Prostate gland (tissue), 2 donors: Measurements from ENCODE around the gene TRAP1.

Experiments
- POLR2A ChIP-seq: fragments of 450-650 bp; IDR thresholded peaks from one replicate; pipeline ENCODE4 v1.6.1; 2016; ENCODE audit warnings: antibody characterized with exemption, mild to moderate bottlenecking
- POLR2AphosphoS5 ChIP-seq: sonication (generic); formaldehyde crosslinking; IDR thresholded peaks from one replicate; pipeline ENCODE4 v1.6.1; 2017; ENCODE audit warnings: antibody characterized with exemption
- TF ChIP-seq, protein P1 (sequence below), 4 experiments: fragments of 200-600 bp in 2 of 4; fragments of 450-650 bp in 2 of 4; sonication (generic) in 2 of 4; IDR thresholded peaks; 1 replicate in 3 of 4; 2 replicates in 1 of 4; pipeline ENCODE4 v1.5.1; 2016 to 2019; ENCODE audit warnings: antibody characterized with exemption in 4 of 4, mild to moderate bottlenecking in 2 of 4, moderate library complexity in 2 of 4

DNA sequence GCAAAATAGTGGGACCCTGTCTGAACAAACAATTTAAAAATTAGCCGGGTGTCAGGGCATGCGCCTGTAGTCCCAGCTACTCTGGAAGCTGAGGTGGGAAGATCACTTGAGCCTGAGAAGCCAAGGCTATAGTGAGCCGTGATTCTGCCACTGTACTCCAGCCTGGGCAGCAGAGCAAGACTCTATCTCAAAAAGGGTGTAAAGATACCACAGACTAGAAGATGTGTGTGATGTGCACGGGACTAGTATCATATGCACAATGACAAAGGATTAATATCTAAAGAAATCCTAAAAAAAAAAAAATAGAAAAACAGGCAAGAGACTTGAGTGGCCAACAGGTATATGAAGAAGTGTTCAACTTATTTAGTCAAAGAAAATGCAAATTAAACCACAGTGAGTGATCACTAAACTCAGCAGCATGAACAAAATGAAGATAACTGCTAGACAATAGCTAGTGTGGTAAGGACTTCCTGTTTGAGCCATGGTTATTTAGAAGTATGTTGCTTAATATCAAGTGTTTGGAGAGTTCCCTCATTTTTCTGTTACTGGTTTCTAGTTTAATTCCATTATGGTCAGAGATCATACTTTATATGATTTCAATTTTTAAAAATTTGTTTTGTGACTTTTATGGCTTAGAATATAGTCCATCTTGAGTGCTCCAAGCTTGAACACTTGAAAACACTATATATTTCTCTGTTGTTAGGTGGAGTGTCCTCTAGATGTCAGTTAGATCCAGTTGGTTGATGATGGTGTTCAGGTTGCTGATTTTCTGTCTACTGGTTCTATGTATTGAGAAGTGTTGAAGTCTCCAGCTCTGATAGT lies 91.2 kb downstream of the TRAP1 start:
- TF ChIP-seq, protein P1, sequence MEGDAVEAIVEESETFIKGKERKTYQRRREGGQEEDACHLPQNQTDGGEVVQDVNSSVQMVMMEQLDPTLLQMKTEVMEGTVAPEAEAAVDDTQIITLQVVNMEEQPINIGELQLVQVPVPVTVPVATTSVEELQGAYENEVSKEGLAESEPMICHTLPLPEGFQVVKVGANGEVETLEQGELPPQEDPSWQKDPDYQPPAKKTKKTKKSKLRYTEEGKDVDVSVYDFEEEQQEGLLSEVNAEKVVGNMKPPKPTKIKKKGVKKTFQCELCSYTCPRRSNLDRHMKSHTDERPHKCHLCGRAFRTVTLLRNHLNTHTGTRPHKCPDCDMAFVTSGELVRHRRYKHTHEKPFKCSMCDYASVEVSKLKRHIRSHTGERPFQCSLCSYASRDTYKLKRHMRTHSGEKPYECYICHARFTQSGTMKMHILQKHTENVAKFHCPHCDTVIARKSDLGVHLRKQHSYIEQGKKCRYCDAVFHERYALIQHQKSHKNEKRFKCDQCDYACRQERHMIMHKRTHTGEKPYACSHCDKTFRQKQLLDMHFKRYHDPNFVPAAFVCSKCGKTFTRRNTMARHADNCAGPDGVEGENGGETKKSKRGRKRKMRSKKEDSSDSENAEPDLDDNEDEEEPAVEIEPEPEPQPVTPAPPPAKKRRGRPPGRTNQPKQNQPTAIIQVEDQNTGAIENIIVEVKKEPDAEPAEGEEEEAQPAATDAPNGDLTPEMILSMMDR (IDR thresholded peaks at IDR 0.05) = no peak
- TF ChIP-seq POLR2A = no peak
- TF ChIP-seq POLR2AphosphoS5 = no peak
